HCT116 (cell line): ENCODE data around the gene HIRA. TPM values are rescaled to one million over a fixed set of nuclear protein-coding genes. Genes with fewer than 3 reads are reported as not detected.

Experiments
- ATAC-seq: fragments of 200-7000 bp; cut with Tn5 transposase; 2 replicates; pipeline ENCODE4 v1.9.1; 2020; ENCODE audit warnings: mild to moderate bottlenecking, moderate library complexity
- BruUV-seq: library from RNA; stranded (reverse); fragments of 400-500 nt; replicated peaks from 2 replicates; lab custom pipeline; 2021; lab: Mats Ljungman, UMichigan
- CTCF ChIA-PET: fragments of 300-600 bp; sonication (Branson Sonifier 250); formaldehyde crosslinking; loops from one replicate; lab custom pipeline; 2021; ENCODE audit warnings: antibody characterized with exemption; lab: Charles Lee
- POLR2A ChIA-PET: fragments of 300-600, 350-600 bp; sonication (Branson Sonifier 250); formaldehyde crosslinking; loops from one replicate; lab custom pipeline; 2021; ENCODE audit warnings: antibody characterized with exemption; lab: Charles Lee
- RAD21 ChIA-PET, 2 experiments: fragments of 300-600 bp; sonication (Branson Sonifier 250); formaldehyde crosslinking; loops; one replicate each; lab custom pipeline; 2023; ENCODE audit warnings: low total read pairs in 2 of 2; ENCODE audit not compliant: uncharacterized antibody in 2 of 2, unreplicated experiment in 2 of 2, low non-redundant PET in 1 of 2; lab: Charles Lee
- DNase-seq: peaks from one replicate; pipeline ENCODE4 v3.0.0-alpha.2; 2010; ENCODE audit warnings: low read depth, low spot score
- H2AFZ ChIP-seq: fragments of 200-600 bp; shearing (Covaris generic), sonication (generic); 2 replicates; pipeline ENCODE4 v1.6.1; 2017; ENCODE audit warnings: low read depth, mixed run types, mixed read lengths, antibody characterized with exemption, low read length; ENCODE audit not compliant: poor library complexity, severe bottlenecking
- H3K27ac ChIP-seq: 2 replicates; pipeline ENCODE4 v1.5.1; 2012; ENCODE audit warnings: low read depth, low read length
- H3K27me3 ChIP-seq: fragments of 200-600 bp; sonication (generic); 2 replicates; pipeline ENCODE4 v1.6.1; 2016; ENCODE audit warnings: mixed run types, low read length, mixed read lengths; ENCODE audit not compliant: insufficient read depth
- H3K36me3 ChIP-seq, 2 experiments: fragments of 200-500 bp in 1 of 2; fragments of 200-600 bp in 1 of 2; sonication (Bioruptor generic) in 1 of 2; sonication (generic) in 1 of 2; 2 replicates each; pipeline versions ENCODE4 v1.5.1 to v1.6.1; 2014 to 2016; ENCODE audit warnings: low read length in 2 of 2, inconsistent platforms in 1 of 2, mixed read lengths in 1 of 2, mixed run types in 1 of 2; ENCODE audit not compliant: insufficient read depth in 2 of 2, control insufficient read depth in 1 of 2
- H3K4me1 ChIP-seq, 2 experiments: fragments of 200-600 bp in 1 of 2; sonication (generic) in 1 of 2; 2 replicates each; pipeline versions ENCODE4 v1.5.1 to v1.6.1; 2012 to 2017; ENCODE audit warnings: low read length in 2 of 2, inconsistent platforms in 1 of 2, mild to moderate bottlenecking in 1 of 2, mixed read lengths in 1 of 2, mixed run types in 1 of 2, moderate library complexity in 1 of 2; ENCODE audit not compliant: insufficient read depth in 2 of 2, control insufficient read depth in 1 of 2
- H3K4me2 ChIP-seq: fragments of 200-600 bp; sonication (generic); 2 replicates; pipeline ENCODE4 v1.6.1; 2017; ENCODE audit warnings: mixed run types, low read length, mixed read lengths
- H3K4me3 ChIP-seq, 2 experiments: fragments of 200-600 bp in 1 of 2; sonication (generic) in 1 of 2; replicated peaks in 1 of 2; 2 replicates each; pipeline ENCODE4 v1.5.1; 2011 to 2016; ENCODE audit warnings: low read length in 2 of 2, control low read depth in 1 of 2, low read depth in 1 of 2, mild to moderate bottlenecking in 1 of 2, mixed read lengths in 1 of 2, mixed run types in 1 of 2
- H3K79me2 ChIP-seq: fragments of 200-600 bp; sonication (generic); 2 replicates; pipeline ENCODE4 v1.6.1; 2017; ENCODE audit warnings: mild to moderate bottlenecking, mixed run types, low read length, moderate library complexity, mixed read lengths; ENCODE audit not compliant: insufficient read depth
- H3K9ac ChIP-seq: fragments of 200-600 bp; sonication (generic); 2 replicates; pipeline ENCODE4 v1.6.1; 2016; ENCODE audit warnings: low read length, mixed read lengths
- H3K9me2 ChIP-seq: fragments of 200-600 bp; sonication (generic), shearing (Covaris generic); 2 replicates; pipeline ENCODE4 v1.6.1; 2017; ENCODE audit warnings: mixed run types, mild to moderate bottlenecking, moderate library complexity; ENCODE audit not compliant: insufficient read depth
- H3K9me3 ChIP-seq, 2 experiments: fragments of 200-500 bp in 1 of 2; fragments of 200-600 bp in 1 of 2; sonication (Bioruptor generic) in 1 of 2; sonication (generic) in 1 of 2; 2 replicates each; pipeline ENCODE4 v1.6.1; 2014 to 2017; ENCODE audit warnings: low read length in 2 of 2, mixed read lengths in 2 of 2, inconsistent platforms in 1 of 2, low read depth in 1 of 2, mild to moderate bottlenecking in 1 of 2, mixed run types in 1 of 2, moderate library complexity in 1 of 2; ENCODE audit not compliant: control insufficient read depth in 1 of 2, insufficient read depth in 1 of 2
- H4K20me1 ChIP-seq: fragments of 200-600 bp; sonication (generic), shearing (Covaris generic); 2 replicates; pipeline ENCODE4 v1.6.1; 2017; ENCODE audit warnings: mixed run types, mild to moderate bottlenecking, moderate library complexity; ENCODE audit not compliant: insufficient read depth
- JUND ChIP-seq: IDR thresholded peaks from 2 replicates; pipeline ENCODE4 v1.6.1; 2012
- POLR2A ChIP-seq: IDR thresholded peaks from 2 replicates; pipeline ENCODE4 v1.7.0; 2011; ENCODE audit warnings: borderline replicate concordance; ENCODE audit not compliant: insufficient read depth, insufficient read length; ENCODE audit errors: extremely low read depth
- SIN3A ChIP-seq: IDR thresholded peaks from 2 replicates; pipeline ENCODE4 v1.6.1; 2012; ENCODE audit warnings: low read depth
- SP1 ChIP-seq: IDR thresholded peaks from 2 replicates; pipeline ENCODE4 v1.6.1; 2012; ENCODE audit warnings: low read depth
- TCF7L2 ChIP-seq: IDR thresholded peaks from 2 replicates; pipeline ENCODE4 v1.7.0; 2011; ENCODE audit warnings: borderline replicate concordance, inconsistent platforms; ENCODE audit not compliant: insufficient read depth, insufficient read length; ENCODE audit errors: extremely low read depth
- intact Hi-C: fragments of 100-400 bp; cut with micrococcal nuclease; formaldehyde crosslinking; loops from 2 replicates; pipeline ENCODE4 v1.10.0; 2022
- total RNA-seq: library from RNA; stranded (reverse); gene quantifications from one replicate; pipeline ENCODE4 v1.2.1, GENCODE V29; 2021; ENCODE audit not compliant: unreplicated experiment
- TF ChIP-seq, protein P1 (sequence below), 3 experiments: fragments of 200-600 bp in 1 of 3; sonication (generic) in 1 of 3; IDR thresholded peaks in 2 of 3; conservative IDR thresholded peaks in 1 of 3; 2 replicates each; pipeline ENCODE4 v1.5.1; 2012 to 2017; ENCODE audit warnings: low read depth in 2 of 3, low read length in 2 of 3, antibody characterized with exemption in 1 of 3, borderline replicate concordance in 1 of 3, control low read depth in 1 of 3, mild to moderate bottlenecking in 1 of 3, mixed read lengths in 1 of 3, mixed run types in 1 of 3, moderate library complexity in 1 of 3; ENCODE audit not compliant: insufficient read depth in 1 of 3
- TF ChIP-seq, protein P2 (sequence below): IDR thresholded peaks from 2 replicates; pipeline ENCODE4 v1.6.1; 2011; ENCODE audit warnings: mild to moderate bottlenecking, low read length, moderate library complexity; ENCODE audit not compliant: insufficient replicate concordance; ENCODE audit errors: extremely low read depth
- TF ChIP-seq, protein P3 (sequence below): IDR thresholded peaks from 2 replicates; pipeline ENCODE4 v1.6.1; 2012
- TF ChIP-seq, protein P4 (sequence below): IDR thresholded peaks from 2 replicates; pipeline ENCODE4 v1.6.1; 2012

Gene HIRA
- total RNA-seq, 1 experiment from 2014 or later: 30.6 TPM

DNA sequence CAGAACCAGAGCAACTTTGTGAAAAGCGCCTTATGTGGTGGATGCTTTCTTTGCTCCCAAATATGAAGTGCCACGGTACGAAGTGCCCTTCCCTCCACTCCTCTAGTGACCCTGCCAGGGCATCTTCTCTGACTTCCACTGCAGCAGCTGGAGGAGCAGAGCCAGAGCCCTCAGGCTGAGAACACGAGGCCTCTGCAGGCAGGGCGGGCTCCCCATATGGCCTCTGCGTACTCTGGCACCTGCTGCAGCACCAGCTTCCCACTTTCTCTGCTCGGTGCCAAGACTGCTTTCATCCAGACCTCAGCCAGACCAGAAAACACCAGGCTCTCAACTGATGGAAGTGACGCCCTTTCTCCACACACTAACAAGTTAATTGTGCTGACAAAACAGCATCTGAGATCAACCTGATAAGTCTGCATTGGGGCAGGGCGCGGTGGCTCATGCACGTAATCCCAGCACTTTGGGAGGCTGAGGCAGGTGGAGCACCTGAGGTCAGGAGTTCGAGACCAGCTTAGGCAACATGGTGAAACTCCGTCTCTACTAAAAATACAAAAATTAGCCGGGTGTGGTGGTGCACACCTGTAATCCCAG lies 34.7 kb upstream of the HIRA start (continued):
- TF ChIP-seq, protein P1, sequence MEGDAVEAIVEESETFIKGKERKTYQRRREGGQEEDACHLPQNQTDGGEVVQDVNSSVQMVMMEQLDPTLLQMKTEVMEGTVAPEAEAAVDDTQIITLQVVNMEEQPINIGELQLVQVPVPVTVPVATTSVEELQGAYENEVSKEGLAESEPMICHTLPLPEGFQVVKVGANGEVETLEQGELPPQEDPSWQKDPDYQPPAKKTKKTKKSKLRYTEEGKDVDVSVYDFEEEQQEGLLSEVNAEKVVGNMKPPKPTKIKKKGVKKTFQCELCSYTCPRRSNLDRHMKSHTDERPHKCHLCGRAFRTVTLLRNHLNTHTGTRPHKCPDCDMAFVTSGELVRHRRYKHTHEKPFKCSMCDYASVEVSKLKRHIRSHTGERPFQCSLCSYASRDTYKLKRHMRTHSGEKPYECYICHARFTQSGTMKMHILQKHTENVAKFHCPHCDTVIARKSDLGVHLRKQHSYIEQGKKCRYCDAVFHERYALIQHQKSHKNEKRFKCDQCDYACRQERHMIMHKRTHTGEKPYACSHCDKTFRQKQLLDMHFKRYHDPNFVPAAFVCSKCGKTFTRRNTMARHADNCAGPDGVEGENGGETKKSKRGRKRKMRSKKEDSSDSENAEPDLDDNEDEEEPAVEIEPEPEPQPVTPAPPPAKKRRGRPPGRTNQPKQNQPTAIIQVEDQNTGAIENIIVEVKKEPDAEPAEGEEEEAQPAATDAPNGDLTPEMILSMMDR (IDR thresholded peaks at IDR 0.05 in 2 of 3, conservative IDR thresholded peaks at IDR 0.05 in 1 of 3; ENCODE audit: borderline replicate concordance in 1 of 3, insufficient read depth in 1 of 3, low read depth in 2 of 3, low read length in 2 of 3): no peak
- no peak for TF ChIP-seq POLR2A
- no peak for TF ChIP-seq JUND
- no peak for TF ChIP-seq SP1

DNA sequence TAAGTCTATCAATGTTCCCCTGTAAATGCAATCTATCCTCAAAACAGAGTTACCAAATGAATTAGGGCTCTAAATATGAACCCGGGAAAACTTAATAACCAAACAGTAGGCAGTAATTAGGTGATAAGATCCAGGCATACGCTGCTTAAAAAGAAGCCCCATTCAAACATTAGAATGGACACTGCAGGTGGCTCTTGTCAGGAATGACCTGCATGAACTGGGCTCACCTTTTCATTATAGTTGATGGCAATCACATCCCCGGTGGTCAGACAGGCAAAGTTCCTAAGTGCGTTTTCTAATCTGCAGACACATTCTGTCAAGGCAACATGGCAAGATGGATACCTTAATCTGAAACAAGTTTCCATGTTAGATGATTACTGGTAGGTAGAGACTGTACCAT lies 33.4 kb upstream of the HIRA start:
- ATAC-seq: no peak
- H3K9ac ChIP-seq: no peak overlapping the region
- H3K79me2 ChIP-seq: peaks cover 19% of the 10 kb centered on the region
- H4K20me1 ChIP-seq: no peaks in the 10 kb centered on the region
- no peaks in the 10 kb centered on the region for H3K27me3 ChIP-seq
- no peak overlapping the region for H3K4me3 ChIP-seq
- no peaks in the 10 kb centered on the region for H3K9me3 ChIP-seq
- no peaks in the 10 kb centered on the region for H3K4me1 ChIP-seq
- DNase-seq: no peak
- no TSS peak for BruUV-seq
- H2AFZ ChIP-seq: no peak overlapping the region
- intact Hi-C loops: no loop called here
- TF ChIP-seq, protein P2, sequence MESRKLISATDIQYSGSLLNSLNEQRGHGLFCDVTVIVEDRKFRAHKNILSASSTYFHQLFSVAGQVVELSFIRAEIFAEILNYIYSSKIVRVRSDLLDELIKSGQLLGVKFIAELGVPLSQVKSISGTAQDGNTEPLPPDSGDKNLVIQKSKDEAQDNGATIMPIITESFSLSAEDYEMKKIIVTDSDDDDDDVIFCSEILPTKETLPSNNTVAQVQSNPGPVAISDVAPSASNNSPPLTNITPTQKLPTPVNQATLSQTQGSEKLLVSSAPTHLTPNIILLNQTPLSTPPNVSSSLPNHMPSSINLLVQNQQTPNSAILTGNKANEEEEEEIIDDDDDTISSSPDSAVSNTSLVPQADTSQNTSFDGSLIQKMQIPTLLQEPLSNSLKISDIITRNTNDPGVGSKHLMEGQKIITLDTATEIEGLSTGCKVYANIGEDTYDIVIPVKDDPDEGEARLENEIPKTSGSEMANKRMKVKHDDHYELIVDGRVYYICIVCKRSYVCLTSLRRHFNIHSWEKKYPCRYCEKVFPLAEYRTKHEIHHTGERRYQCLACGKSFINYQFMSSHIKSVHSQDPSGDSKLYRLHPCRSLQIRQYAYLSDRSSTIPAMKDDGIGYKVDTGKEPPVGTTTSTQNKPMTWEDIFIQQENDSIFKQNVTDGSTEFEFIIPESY: no peak
- TF ChIP-seq, protein P3, sequence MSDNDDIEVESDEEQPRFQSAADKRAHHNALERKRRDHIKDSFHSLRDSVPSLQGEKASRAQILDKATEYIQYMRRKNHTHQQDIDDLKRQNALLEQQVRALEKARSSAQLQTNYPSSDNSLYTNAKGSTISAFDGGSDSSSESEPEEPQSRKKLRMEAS: no peak
- TF ChIP-seq SIN3A (no peak), TCF7L2 (no peak), POLR2A (no peak)
- TF ChIP-seq, protein P4, sequence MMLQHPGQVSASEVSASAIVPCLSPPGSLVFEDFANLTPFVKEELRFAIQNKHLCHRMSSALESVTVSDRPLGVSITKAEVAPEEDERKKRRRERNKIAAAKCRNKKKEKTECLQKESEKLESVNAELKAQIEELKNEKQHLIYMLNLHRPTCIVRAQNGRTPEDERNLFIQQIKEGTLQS: no peak
- H3K27ac ChIP-seq: no peak overlapping the region
- H3K9me2 ChIP-seq: no peaks in the 10 kb centered on the region
- H3K4me2 ChIP-seq: no peak overlapping the region
- POLR2A ChIA-PET: interaction anchor here (1.1 kb wide), 1 partner anchor 15 kb away, joined by 3 read pairs; the partner anchor contains the start of gene CDC45
- peaks cover 55 to 57% of the 10 kb centered on the region in 2 experiments for H3K36me3 ChIP-seq
- CTCF ChIA-PET: interaction anchor here (1.1 kb wide), 1 partner anchor 9 kb away, joined by 5 read pairs; no protein-coding TSS in a partner anchor
- RAD21 ChIA-PET: no interaction called here
